ENCODE data around the gene ACVR2B.

The ACVR2B gene

GRCh38 chr3:38536671-38537070 lies 83.0 kb downstream of the ACVR2B start:
- TF ChIP-seq FOXP2 (optimal IDR thresholded peaks at IDR 0.05; ENCODE audit: borderline replicate concordance, extremely low read depth, extremely low read length, insufficient read depth) (no peak), TAF1 (IDR thresholded peaks at IDR 0.05; ENCODE audit: borderline replicate concordance, insufficient read depth, low read length) (no peak), POLR2AphosphoS5 (IDR thresholded peaks at IDR 0.05; ENCODE audit: low read depth, low read length) (no peak), SIN3A (IDR thresholded peaks at IDR 0.05; ENCODE audit: borderline replicate concordance, insufficient read depth, low read length) (no peak), REST (IDR thresholded peaks at IDR 0.05; ENCODE audit: insufficient read depth in 1 of 2, low read depth in 2 of 2, low read length in 2 of 2) (no peak)

- TF ChIP-seq FOXP2 (optimal IDR thresholded peaks at IDR 0.05; ENCODE audit: borderline replicate concordance, extremely low read depth, extremely low read length, insufficient read depth) (no peak), REST (IDR thresholded peaks at IDR 0.05; ENCODE audit: insufficient read depth in 1 of 2, low read depth in 2 of 2, low read length in 2 of 2) (no peak), TAF1 (IDR thresholded peaks at IDR 0.05; ENCODE audit: borderline replicate concordance, insufficient read depth, low read length) (no peak), POLR2AphosphoS5 (IDR thresholded peaks at IDR 0.05; ENCODE audit: low read depth, low read length) (no peak), SIN3A (IDR thresholded peaks at IDR 0.05; ENCODE audit: borderline replicate concordance, insufficient read depth, low read length) (no peak)
These were observed 85.2 kb downstream of the ACVR2B start for GRCh38 chr3:38538773-38539353.

GRCh38 chr3:38541806-38542205 lies 88.1 kb downstream of the ACVR2B start:
- TF ChIP-seq FOXP2 (optimal IDR thresholded peaks at IDR 0.05; ENCODE audit: borderline replicate concordance, extremely low read depth, extremely low read length, insufficient read depth): no peak
- no peak for TF ChIP-seq REST (IDR thresholded peaks at IDR 0.05; ENCODE audit: insufficient read depth in 1 of 2, low read depth in 2 of 2, low read length in 2 of 2)
- TF ChIP-seq TAF1 (IDR thresholded peaks at IDR 0.05; ENCODE audit: borderline replicate concordance, insufficient read depth, low read length): no peak
- TF ChIP-seq SIN3A (IDR thresholded peaks at IDR 0.05; ENCODE audit: borderline replicate concordance, insufficient read depth, low read length): no peak
- no peak for TF ChIP-seq POLR2AphosphoS5 (IDR thresholded peaks at IDR 0.05; ENCODE audit: low read depth, low read length)

All from PFSK-1 (cell line).